Measurements from ENCODE around the gene GAB4. TPM values are rescaled to one million over a fixed set of nuclear protein-coding genes. Genes with fewer than 3 reads are reported as not detected.

The GAB4 gene
- total RNA-seq, 4 donors from 2014 or later: not detected

DNA sequence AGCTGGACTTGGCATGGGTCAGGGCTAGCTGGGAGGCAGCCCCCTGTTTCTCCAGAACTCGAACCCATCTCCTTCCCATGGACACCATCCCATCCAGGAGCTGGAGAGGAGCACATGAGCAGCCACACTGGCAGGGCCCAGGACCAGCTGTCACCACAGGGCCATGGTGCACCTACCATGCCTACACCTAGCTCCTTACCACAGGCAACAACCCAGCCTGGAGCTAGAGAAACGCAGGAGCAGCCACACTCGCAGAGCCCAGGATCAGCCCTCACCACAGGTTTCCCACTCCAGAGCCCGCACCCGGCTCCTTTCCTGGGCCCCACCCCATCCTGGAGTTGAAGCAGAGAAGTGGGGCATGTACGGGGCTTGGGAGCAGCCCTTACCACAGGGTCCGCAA lies 50.2 kb downstream of the GAB4 start:
- TF ChIP-seq, protein P1, sequence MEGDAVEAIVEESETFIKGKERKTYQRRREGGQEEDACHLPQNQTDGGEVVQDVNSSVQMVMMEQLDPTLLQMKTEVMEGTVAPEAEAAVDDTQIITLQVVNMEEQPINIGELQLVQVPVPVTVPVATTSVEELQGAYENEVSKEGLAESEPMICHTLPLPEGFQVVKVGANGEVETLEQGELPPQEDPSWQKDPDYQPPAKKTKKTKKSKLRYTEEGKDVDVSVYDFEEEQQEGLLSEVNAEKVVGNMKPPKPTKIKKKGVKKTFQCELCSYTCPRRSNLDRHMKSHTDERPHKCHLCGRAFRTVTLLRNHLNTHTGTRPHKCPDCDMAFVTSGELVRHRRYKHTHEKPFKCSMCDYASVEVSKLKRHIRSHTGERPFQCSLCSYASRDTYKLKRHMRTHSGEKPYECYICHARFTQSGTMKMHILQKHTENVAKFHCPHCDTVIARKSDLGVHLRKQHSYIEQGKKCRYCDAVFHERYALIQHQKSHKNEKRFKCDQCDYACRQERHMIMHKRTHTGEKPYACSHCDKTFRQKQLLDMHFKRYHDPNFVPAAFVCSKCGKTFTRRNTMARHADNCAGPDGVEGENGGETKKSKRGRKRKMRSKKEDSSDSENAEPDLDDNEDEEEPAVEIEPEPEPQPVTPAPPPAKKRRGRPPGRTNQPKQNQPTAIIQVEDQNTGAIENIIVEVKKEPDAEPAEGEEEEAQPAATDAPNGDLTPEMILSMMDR (IDR thresholded peaks at IDR 0.05; ENCODE audit: low read depth): no peak

DNA sequence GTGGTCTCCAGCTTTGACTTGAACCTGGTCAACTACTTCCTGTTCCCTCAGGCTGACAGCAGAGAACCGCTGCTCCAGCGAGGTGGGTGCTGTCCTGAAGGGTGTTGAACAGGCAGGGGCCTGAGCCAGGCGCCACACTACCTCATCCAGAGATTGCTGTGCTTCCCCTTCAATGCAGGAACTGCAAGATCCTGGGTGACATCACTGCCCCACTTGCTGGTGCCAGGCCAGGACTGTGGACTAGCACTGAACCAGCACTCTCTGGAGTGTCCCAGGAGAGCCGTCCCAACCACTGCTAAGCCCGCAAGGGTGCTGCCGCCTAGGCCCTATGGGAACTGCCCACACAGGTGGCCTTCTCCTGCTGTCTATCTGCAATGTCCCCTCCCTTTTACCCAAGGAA lies 51.7 kb downstream of the GAB4 start:
- TF ChIP-seq, protein P1 (IDR thresholded peaks at IDR 0.05; ENCODE audit: low read depth): no peak

DNA sequence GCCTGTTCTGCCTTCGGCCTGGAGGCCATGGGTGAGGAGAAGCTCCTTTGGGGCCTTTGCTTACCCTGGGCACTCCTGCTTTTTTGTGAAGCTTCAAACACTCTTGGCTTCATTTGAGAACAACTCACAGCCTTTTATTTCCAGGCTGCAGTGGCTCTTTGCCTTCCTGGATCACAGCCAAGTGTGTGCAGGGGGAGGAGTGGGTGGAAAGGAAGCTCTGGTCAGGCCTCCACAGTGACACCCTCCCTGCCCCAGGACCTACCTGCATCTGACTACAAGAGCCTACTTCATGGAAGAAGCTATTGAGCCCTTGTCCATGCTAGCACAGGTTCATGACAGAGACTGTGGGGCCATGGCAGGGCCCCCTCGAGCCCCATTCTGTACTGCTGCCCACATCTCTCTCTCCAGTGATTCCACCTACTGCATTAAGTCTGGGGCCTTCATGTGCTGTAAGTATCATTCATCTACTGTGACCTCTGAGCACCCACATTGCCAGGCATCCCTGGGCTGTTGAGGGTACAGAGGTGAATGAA lies 52.3 kb downstream of the GAB4 start:
- TF ChIP-seq, protein P1 (IDR thresholded peaks at IDR 0.05; ENCODE audit: low read depth): no peak

DNA sequence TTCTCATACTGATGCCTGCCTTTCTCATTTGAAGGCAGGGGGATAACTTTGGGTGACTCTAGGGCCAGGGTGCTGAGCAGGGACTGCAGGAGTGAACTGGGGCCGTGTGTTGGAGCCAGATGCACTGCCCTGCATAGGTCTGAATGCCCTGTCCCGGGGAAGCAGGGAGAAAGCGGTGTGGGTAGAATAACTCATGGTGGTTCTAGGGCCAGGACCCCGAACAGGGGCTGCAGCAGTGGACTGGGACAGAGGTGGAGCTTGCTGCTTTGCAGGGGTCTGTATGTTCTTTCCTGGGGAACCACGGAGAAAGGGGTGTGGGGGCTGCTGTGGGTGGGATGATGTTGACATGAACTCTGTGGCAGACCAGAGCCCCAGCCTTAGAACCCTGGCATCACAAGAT lies 52.9 kb downstream of the GAB4 start:
- TF ChIP-seq, protein P1 (IDR thresholded peaks at IDR 0.05; ENCODE audit: low read depth): no peak

DNA sequence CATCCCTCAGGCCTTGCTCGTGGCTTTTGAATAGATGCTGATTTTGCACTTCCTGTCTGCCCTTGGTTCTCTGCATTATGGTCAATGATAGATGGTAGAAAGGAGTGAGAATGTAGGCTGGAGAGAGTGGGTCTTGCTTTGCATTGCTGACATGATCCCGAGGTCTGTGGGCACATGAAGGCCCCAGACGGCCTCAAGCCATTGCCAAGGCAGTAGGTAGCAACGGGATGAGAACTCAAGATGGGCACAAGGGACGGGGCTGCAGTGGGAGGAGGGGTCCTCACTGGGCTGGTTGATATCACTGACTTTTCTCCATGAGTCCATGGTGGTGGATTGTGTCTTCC lies 54.0 kb downstream of the GAB4 start:
- TF ChIP-seq, protein P1 (IDR thresholded peaks at IDR 0.05; ENCODE audit: low read depth): no peak

DNA sequence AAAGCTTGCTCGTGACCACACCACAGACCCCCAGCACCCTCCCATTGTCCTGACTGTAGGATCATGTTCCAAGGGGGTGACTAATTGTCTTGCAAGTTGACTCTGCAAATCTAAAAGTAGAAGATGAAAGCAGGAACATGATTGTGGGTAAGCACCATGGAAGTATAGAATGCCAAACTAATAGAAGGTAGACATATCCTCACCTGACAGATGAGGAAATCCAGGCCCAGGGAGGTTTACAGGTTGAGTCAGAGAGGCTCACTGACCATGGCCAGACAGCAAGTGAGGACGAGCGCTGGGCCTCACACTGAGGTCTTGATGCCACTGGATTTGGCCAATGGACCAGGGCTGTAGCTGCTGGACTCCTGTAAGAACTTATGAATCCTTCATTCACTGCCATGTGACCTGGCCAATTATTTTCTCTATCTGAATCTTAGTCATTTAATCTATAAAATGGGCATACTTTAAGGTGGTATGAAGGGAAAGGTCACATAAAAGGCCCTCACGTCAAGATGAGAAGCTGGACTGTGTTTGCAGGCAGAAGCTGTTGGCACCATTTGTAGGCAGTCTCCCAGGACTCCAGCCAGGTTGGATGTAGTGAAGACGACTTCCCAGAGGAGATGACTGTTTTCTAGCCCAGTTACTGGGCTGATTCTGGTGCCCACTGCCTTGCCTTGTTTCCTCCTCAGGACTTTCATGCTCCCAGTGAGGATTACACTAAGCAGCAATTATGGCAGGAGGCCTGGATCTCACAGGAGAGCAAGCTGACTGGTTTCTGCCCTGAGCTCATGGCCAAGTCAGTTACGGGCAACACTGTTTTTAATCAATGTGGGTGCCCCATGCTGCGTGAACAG lies 54.6 kb downstream of the GAB4 start:
- TF ChIP-seq, protein P1 (IDR thresholded peaks at IDR 0.05; ENCODE audit: low read depth): no peak

DNA sequence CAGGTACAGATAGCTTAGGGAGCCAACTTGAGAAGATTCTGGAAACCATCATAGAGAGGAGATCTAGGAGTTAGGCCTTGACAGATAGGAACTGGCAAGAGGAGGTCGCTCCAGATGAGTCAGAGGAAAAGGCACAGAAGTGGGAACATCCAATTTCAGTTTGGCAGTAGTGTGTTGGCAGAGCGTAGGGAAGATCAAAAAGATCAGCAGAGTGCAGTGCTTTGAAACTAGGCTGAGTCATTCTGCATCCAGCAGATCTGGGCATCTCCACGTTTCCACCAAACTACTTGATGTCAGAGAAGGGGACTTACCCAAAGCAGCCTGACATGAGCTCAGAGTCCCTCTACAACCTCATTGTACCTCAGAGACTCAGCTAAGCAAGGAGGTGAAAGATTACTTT lies 58.5 kb downstream of the GAB4 start:
- TF ChIP-seq, protein P1 (IDR thresholded peaks at IDR 0.05; ENCODE audit: low read depth): no peak
